Testis (tissue), 3 donors: ENCODE data around the gene MAN2B1. TPM values are rescaled to one million over a fixed set of nuclear protein-coding genes. Genes with fewer than 3 reads are reported as not detected.
"Not testable (repeated sequence)": the region's sequence is repeated elsewhere in the genome, so short reads cannot be mapped to it uniquely, and the experiment has no call there.

Experiments
- DNase-seq: peaks from one replicate; pipeline ENCODE4 v3.0.0-alpha.2; 2019
- H3K27ac ChIP-seq, 2 donors: fragments of 200-600 bp; sonication (generic); one replicate each; pipeline ENCODE4 v1.5.1; 2019
- H3K27me3 ChIP-seq: fragments of 200-600 bp; sonication (generic); one replicate; pipeline ENCODE4 v1.5.1; 2019
- H3K36me3 ChIP-seq: fragments of 200-600 bp; sonication (generic); one replicate; pipeline ENCODE4 v1.5.1; 2017; ENCODE audit warnings: low read depth; ENCODE audit errors: missing control alignments
- H3K4me1 ChIP-seq: fragments of 200-600 bp; sonication (generic); one replicate; pipeline ENCODE4 v1.5.1; 2019
- H3K4me3 ChIP-seq, 2 donors: fragments of 200-600 bp; sonication (generic); one replicate each; pipeline ENCODE4 v1.5.1; 2017 to 2019
- H3K9me3 ChIP-seq: fragments of 200-600 bp; sonication (generic); one replicate; pipeline ENCODE4 v1.5.1; 2017
- POLR2A ChIP-seq: fragments of 450-650 bp; IDR thresholded peaks from one replicate; pipeline ENCODE4 v1.6.1; 2017; ENCODE audit warnings: antibody characterized with exemption, mild to moderate bottlenecking, moderate library complexity
- WGBS, 2 donors: methylation state at CpG; one replicate each; pipeline ENCODE4 v1.1.5; 2018; 5-methylcytosine and 5-hydroxymethylcytosine counted together
- intact Hi-C: fragments of 100-400 bp; cut with DNase I; formaldehyde crosslinking; loops from one replicate; pipeline ENCODE4 v1.15.1; 2023; ENCODE audit warnings: low total_unique reads
- polyA plus RNA-seq: library from polyadenylated mRNA; stranded (reverse); fragments of 350-450 nt; fragmentation: Illumina TruSeq; extraction: RNeasy Lipid Tissue Mini Kit (QIAGEN cat#74804); gene quantifications from one replicate; pipeline ENCODE4 v1.2.3, GENCODE V29; 2014; ENCODE audit warnings: low read depth, low replicate concordance; ENCODE audit not compliant: insufficient read depth
- total RNA-seq, 2 donors: library from RNA; depleted of rRNA; stranded (reverse); fragments of >200 nt; gene quantifications; one replicate each; pipeline ENCODE4 v1.2.3, GENCODE V29; 2016
- TF ChIP-seq, protein P1 (sequence below), 3 experiments: fragments of 450-650 bp in 2 of 3; fragments of 200-600 bp in 1 of 3; sonication (generic) in 1 of 3; IDR thresholded peaks; one replicate each; pipeline ENCODE4 v1.5.1; 2016 to 2019; ENCODE audit warnings: antibody characterized with exemption in 3 of 3, mild to moderate bottlenecking in 2 of 3, moderate library complexity in 1 of 3

The MAN2B1 gene
- total and polyA plus RNA-seq, 3 donors from 2014 or later: 29.7 to 45.7 (median 30.6) TPM

DNA sequence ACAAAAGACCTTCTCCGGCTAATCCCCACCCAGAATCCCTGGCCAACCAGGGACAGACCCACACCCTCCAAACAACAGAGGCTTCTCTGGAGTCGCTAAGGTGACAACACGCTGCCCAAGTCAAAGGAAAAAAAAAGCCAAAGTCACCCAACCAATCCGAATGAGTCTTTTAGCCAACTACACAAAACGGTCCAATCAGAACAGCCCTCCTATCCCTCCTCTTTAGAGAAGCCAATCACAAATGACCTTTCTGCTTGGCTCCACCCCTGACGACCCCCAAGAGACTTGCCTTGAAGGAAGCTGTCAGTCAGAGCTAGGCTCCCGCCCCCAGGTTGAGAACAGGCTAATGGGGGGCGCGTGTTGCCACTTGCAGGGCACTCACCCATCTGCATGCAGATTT, 36.5 kb upstream of the MAN2B1 start:
- intact Hi-C loops: no loop called here
- Histone ChIP-seq H3K36me3 (no peaks in the 10 kb centered on the region), H3K9me3 (no peaks in the 10 kb centered on the region), H3K27ac (no peak overlapping the region), H3K27me3 (no peaks in the 10 kb centered on the region), H3K4me3 (no peak overlapping the region), H3K4me1 (no peaks in the 10 kb centered on the region)
- no peak for TF ChIP-seq POLR2A
- TF ChIP-seq, protein P1, sequence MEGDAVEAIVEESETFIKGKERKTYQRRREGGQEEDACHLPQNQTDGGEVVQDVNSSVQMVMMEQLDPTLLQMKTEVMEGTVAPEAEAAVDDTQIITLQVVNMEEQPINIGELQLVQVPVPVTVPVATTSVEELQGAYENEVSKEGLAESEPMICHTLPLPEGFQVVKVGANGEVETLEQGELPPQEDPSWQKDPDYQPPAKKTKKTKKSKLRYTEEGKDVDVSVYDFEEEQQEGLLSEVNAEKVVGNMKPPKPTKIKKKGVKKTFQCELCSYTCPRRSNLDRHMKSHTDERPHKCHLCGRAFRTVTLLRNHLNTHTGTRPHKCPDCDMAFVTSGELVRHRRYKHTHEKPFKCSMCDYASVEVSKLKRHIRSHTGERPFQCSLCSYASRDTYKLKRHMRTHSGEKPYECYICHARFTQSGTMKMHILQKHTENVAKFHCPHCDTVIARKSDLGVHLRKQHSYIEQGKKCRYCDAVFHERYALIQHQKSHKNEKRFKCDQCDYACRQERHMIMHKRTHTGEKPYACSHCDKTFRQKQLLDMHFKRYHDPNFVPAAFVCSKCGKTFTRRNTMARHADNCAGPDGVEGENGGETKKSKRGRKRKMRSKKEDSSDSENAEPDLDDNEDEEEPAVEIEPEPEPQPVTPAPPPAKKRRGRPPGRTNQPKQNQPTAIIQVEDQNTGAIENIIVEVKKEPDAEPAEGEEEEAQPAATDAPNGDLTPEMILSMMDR (IDR thresholded peaks at IDR 0.05): no peak
- WGBS, 2 donors: 44 to 54% methylated on average over 9 of the region's 9 CpGs
- peak; percentile 79 for DNase-seq

DNA sequence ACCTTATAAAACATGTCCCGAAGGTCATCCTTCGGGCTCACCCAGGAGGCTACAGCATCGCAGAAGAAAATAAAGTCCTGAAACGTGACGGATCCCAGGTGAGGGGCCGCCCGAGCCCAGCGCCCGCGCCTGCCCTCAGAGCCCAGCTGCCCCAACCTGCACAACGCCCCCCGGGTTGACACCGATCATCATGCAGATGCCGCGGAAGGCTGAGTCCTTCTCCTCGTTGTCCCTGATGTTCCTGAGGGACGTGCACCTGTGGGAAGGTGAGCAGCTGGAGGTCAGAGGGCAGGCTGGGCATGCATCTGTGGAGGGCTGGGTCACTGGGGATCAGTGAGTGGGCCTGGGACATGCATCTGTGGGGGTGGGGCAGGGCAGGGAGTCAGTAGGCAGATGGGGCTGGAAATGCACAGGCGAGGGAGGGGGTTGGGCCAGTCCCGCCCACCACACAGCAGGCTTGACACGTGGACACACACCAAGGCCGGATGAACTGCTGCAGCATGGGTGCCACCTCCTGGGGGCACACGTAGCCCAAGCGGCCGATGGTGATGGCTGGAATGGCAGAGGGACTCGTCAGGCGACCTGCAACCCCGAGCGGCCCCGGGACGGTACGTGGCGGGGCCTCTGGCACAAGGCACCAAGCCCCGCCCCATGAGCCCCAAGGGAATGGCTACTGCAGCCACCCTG, 35.2 kb upstream of the MAN2B1 start:
- DNase-seq: no peak
- TF ChIP-seq, protein P1 (IDR thresholded peaks at IDR 0.05): no peak
- no peak for TF ChIP-seq POLR2A
- peaks cover 4% of the 10 kb centered on the region for H3K4me1 ChIP-seq
- no peaks in the 10 kb centered on the region for H3K36me3 ChIP-seq
- H3K4me3 ChIP-seq: no peak overlapping the region
- no peaks in the 10 kb centered on the region for H3K27me3 ChIP-seq
- intact Hi-C loops: no loop called here
- H3K27ac ChIP-seq: no peak overlapping the region
- 89% methylated on average over 29 to 32 of the region's 33 CpGs for WGBS, 2 donors
- no peaks in the 10 kb centered on the region for H3K9me3 ChIP-seq

DNA sequence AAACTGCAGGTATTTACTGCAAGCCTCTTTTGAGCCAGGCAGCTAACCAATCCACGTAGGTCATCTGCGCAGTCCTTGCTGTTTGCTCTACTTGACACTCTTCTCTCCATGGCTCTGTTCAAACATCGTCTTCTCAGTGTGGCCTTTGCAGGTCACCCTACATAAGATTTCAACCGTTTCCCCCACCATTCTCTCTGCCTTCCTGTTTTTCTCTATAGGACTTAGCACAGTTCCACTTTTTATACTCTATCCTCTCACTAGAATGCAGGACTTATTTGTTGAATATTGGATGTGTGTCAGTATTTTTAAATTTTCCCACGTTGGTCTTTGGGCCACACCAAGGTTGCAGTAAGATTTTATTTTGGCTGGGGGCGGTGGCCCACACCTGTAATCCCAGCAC, 31.6 kb upstream of the MAN2B1 start:
- H3K9me3 ChIP-seq: no peaks in the 10 kb centered on the region
- no peaks in the 10 kb centered on the region for H3K27me3 ChIP-seq
- 65 to 73% methylated on average over 6 of the region's 6 CpGs for WGBS, 2 donors
- H3K27ac ChIP-seq: no peak overlapping the region
- H3K4me3 ChIP-seq: no peak overlapping the region
- DNase-seq: no peak
- intact Hi-C loops: no loop called here
- no peak for TF ChIP-seq POLR2A
- TF ChIP-seq, protein P1 (IDR thresholded peaks at IDR 0.05): no peak
- no peaks in the 10 kb centered on the region for H3K36me3 ChIP-seq
- H3K4me1 ChIP-seq: peaks cover 12% of the 10 kb centered on the region

DNA sequence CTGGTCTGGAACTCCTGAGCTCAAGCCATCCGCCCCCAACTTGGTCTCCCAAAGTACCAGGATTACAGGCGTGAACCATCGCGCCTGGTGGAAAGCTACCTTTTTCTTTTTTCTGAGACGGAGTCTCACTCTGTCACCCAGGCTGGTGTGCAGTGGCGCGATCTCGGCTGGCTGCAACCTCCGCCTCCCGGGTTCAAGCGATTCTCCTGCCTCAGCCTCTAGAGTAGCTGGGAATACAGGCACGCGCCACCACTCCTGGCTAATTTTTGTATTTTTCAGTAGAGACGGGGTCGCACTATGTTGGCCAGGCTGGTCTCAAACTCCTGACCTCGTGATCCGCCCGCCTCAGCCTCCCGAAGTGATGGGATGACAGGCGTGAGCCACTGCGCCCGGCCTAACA, 30.9 kb upstream of the MAN2B1 start:
- 78 to 90% methylated on average over 21 to 22 of the region's 22 CpGs for WGBS, 2 donors
- Histone ChIP-seq H3K4me3 (peak overlapping the region in 1 of 2 donors; percentile 83), H3K4me1 (peaks cover 12% of the 10 kb centered on the region)
- intact Hi-C loops, H3K27ac ChIP-seq, H3K36me3 ChIP-seq, H3K27me3 ChIP-seq, H3K9me3 ChIP-seq, DNase-seq: not testable (repeated sequence)

DNA sequence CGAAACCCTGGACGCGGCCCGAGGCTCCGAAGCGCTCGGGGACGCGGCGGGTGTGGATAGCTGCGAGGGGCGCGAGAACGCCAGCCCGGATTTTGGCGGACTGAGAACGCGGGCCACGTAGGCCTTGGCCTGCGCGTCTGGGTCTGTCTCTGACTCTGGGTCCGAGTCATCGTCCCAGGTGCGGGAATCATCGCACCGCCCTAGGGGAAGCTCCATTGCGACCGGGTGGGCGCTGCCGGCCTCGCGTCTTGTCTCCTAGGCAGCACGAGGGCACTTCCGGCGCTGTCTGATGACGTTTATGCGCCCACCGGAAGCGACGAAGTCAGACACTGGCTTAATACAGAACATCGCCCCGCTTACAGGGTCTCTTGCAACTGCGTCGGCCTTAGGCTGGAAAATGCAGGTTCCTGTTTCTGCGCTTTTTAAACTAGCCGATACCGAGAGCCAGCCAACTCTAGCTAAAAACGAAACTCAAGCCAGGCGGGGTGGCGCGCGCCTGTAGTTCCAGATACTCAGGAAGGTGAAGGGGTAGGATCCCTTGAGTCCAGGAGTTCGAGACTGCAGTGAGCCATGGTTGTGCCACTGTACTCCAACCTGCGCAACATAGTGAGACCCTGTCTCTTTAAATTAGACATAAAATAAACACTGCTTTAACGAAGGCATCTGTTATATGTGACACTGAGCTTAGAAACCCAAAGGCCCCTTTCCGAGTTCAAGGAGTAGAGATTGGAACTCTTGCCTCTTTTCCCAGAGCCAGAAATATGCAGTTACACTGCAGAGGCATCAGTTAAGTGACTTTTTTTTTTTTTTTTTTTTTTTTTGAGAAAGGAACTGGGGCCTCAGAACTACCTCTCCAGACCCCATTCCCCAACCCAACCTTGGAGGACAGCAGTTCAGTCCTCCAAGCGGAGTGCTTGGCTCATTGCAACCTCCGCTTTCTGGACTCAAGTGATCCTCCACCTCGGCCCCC, 30.1 kb upstream of the MAN2B1 start, which contains the start of gene FBXW9:
Gene FBXW9 (minus strand): TSS at position 266 of the 970 bp plus-strand sequence. CDS start 50 bp downstream, at position 216.
- H3K27me3 ChIP-seq: no peaks in the 10 kb centered on the region
- H3K4me1 ChIP-seq: peaks cover 12% of the 10 kb centered on the region
- intact Hi-C loops: no loop called here
- DNase-seq: peak; percentile 99
- TF ChIP-seq POLR2A: no peak
- TF ChIP-seq, protein P1 (IDR thresholded peaks at IDR 0.05): peak in 1 of 3 experiments; percentile 4
- H3K9me3 ChIP-seq: no peaks in the 10 kb centered on the region
- WGBS, 2 donors: 5 to 6% methylated on average over 24 to 49 of the region's 59 CpGs
- H3K36me3 ChIP-seq: no peaks in the 10 kb centered on the region
- H3K4me3 ChIP-seq: peak within 1 kb of the TSS; percentile 69 to 83
- peak within 1 kb of the TSS; percentile 14 to 64 for H3K27ac ChIP-seq
